ENCODE data around the gene TSC2. TPM values are rescaled to one million over a fixed set of nuclear protein-coding genes. Genes with fewer than 3 reads are reported as not detected.

Gene TSC2
- total and polyA plus RNA-seq, 9 of the 15 experiments (the other 6 are each of a cell fraction or from before 2014, with no cell fraction given), result 1.3 to 68.1 (median 16.6) TPM

- TF ChIP-seq SRSF7 (optimal IDR thresholded peaks at IDR 0.05; ENCODE audit: low read depth, low read length), result no peak
- TF ChIP-seq ETV6 (IDR thresholded peaks at IDR 0.05; ENCODE audit: borderline replicate concordance in 1 of 2, low read depth in 2 of 2, low read length in 1 of 2), result no peak
- TF ChIP-seq ETV6 (CRISPR knock-in tag; IDR thresholded peaks at IDR 0.05; ENCODE audit: borderline replicate concordance), result no peak
- TF ChIP-seq ARID1B (IDR thresholded peaks at IDR 0.05), result 0 out of 2 replicates have a peak, but pooled peaks have one; percentile 8
- 0 out of 2 replicates have a peak, but pooled peaks have one; percentile 37 for TF ChIP-seq MYNN (IDR thresholded peaks at IDR 0.05)
- no peak for TF ChIP-seq MYNN (CRISPR knock-in tag; IDR thresholded peaks at IDR 0.05)
- TF ChIP-seq CREB5 (CRISPR knock-in tag; IDR thresholded peaks at IDR 0.05), result no peak
- TF ChIP-seq C11orf30 (IDR thresholded peaks at IDR 0.05; ENCODE audit: low read depth), result peak; percentile 74; the same call in 1 of the 2 replicates
- no peak for TF ChIP-seq NFE2 (IDR thresholded peaks at IDR 0.05; ENCODE audit: low read depth)
- no peak for TF ChIP-seq BACH1 (tag; IDR thresholded peaks at IDR 0.05)
- TF ChIP-seq MEF2A (IDR thresholded peaks at IDR 0.05; ENCODE audit: control insufficient read depth, low read depth, low read length), result no peak
- TF ChIP-seq ZNF830 (CRISPR knock-in tag; IDR thresholded peaks at IDR 0.05), result no peak
- TF ChIP-seq IRF9 (tag; IDR thresholded peaks at IDR 0.05), result no peak
- no peak for TF ChIP-seq PHF21A (IDR thresholded peaks at IDR 0.05; ENCODE audit: borderline replicate concordance, low read depth)
- no peak for TF ChIP-seq NCOR1 (IDR thresholded peaks at IDR 0.05)
- no peak for TF ChIP-seq RHOXF2B (CRISPR knock-in tag; conservative IDR thresholded peaks at IDR 0.05)
- TF ChIP-seq FOXP4 (CRISPR knock-in tag; IDR thresholded peaks at IDR 0.05; ENCODE audit: borderline replicate concordance), result 0 out of 2 replicates have a peak, but pooled peaks have one; percentile 21
- no peak for TF ChIP-seq ID3 (CRISPR knock-in tag; IDR thresholded peaks at IDR 0.05)
- no peak for TF ChIP-seq ID3 (tag; IDR thresholded peaks at IDR 0.05)
- no peak for TF ChIP-seq POU5F1 (IDR thresholded peaks at IDR 0.05; ENCODE audit: borderline replicate concordance, low read depth, low read length, partially characterized antibody)
- no peak for TF ChIP-seq ZZZ3 (IDR thresholded peaks at IDR 0.05)
- no peak for TF ChIP-seq GATA2 (CRISPR knock-in tag; IDR thresholded peaks at IDR 0.05)
- peak; percentile 36 for TF ChIP-seq CBFA2T3 (IDR thresholded peaks at IDR 0.05)
- TF ChIP-seq CAMTA2 (CRISPR knock-in tag; conservative IDR thresholded peaks at IDR 0.05), result no peak
- TF ChIP-seq KLF16 (IDR thresholded peaks at IDR 0.05), result no peak
- TF ChIP-seq SREBF1 (IDR thresholded peaks at IDR 0.05; ENCODE audit: borderline replicate concordance, low read depth, low read length), result no peak
Observed at GRCh38 chr16:2032285-2033056, 15.3 kb upstream of the TSC2 start (continued).

Data from K562 (cell line).